GM21529 (cell line): Measurements from ENCODE around the gene PDZD2.
"Not testable (repeated sequence)": the region's sequence is repeated elsewhere in the genome, so short reads cannot be mapped to it uniquely, and the experiment has no call there.

ENCODE experiments used
- ATAC-seq: cut with Tn5 transposase; IDR thresholded peaks from one replicate; pipeline ENCODE4 v1.9.1; 2021; ENCODE audit not compliant: unreplicated experiment

Gene PDZD2

DNA sequence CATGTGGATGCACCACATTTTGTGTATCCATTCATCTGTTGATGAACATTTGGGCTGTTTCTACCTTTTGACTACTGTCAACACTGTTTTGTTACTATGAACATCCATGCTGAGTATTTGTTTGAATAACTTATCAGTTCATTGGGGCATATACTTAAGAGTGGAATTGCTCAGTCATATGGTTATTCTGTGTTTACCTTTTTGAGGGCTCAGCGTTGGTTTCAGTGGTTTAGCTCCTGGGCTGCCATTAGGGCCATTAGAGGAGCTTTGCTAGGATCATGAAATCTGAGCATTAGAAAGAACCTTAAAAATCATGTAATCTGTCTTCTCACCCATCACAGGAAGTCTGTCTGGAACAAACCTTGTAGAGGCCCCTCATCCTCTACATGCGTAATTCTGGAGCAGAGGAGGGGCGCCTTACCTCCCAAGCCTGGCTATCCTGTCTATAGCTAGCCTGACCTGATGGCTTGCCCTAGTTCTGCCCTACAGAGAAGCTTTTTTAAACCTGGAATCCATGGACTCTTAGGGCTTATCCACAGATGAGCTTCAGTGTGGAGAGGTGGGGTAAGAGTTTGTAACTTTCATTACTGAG lies 92.9 kb downstream of the PDZD2 start:
- no peak for ATAC-seq

- not testable (repeated sequence) for ATAC-seq
Observed at GRCh38 chr5:31732821-31733220, 93.9 kb downstream of the PDZD2 start.

- no peak for ATAC-seq
Observed at GRCh38 chr5:31733371-31733770, 94.4 kb downstream of the PDZD2 start.

DNA sequence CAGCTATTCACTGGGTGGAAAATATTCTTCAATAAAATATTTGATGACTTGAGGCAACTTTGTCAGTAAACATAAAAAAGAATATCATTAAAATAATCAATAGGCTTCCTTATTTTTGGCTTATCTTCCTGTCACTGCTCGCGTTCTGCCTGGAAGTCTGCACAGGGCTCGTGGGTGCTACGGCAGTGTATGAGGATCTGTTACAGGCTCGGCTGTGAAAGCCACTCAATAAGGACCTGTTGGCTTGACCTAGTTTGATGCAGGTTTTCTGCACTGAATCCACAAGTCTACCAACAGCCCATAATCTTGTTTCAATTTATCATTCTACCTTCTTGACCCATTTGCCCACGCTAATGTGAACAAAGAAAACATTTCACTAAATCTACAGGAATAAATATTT lies 97.2 kb downstream of the PDZD2 start:
- no peak for ATAC-seq

DNA sequence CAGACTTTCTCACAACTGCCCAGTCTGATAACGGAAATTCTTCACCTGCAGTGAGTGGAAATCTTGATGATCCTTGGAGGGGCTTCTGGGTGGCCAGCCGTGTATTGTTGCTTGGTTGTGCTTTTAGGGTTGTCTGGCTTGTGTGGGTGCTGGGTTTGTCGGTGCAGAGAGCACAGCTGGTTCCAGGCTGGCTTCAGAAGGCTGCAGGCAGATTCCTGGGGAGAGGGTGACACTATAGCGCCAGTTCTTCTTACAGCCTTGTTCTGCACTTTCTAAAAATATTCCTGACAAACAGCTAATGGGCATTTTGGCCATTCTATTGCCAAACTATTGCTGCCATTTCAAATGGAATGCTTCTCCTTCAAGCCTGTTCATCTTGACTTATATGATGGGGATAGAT lies 99.3 kb downstream of the PDZD2 start:
- no peak for ATAC-seq

DNA sequence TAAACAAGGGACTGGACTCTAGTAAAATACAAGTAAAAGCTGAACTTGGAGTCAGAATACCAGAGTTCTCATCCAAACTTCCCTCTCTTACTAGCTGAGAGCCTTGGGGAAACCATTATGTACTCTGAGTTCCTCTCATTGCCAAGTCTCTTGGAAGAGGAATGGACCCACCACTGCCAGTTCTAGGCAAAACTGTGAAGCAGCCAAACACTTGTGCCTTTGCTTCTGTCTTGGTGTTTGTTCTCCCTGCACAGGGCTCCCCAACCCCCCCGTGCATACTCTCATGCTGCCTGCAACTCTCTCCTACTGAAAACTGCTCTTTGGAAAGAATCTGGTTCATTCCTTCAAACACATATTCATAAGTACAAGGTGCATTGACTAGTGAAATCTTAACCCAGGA lies 102.6 kb downstream of the PDZD2 start:
- ATAC-seq, result no peak

GRCh38 chr5:31743678-31744077 lies 104.7 kb downstream of the PDZD2 start:
- ATAC-seq, result no peak

GRCh38 chr5:31748458-31749172 lies 109.7 kb downstream of the PDZD2 start:
- ATAC-seq, result no peak

GRCh38 chr5:31750215-31750614 lies 111.3 kb downstream of the PDZD2 start:
- ATAC-seq, result no peak

DNA sequence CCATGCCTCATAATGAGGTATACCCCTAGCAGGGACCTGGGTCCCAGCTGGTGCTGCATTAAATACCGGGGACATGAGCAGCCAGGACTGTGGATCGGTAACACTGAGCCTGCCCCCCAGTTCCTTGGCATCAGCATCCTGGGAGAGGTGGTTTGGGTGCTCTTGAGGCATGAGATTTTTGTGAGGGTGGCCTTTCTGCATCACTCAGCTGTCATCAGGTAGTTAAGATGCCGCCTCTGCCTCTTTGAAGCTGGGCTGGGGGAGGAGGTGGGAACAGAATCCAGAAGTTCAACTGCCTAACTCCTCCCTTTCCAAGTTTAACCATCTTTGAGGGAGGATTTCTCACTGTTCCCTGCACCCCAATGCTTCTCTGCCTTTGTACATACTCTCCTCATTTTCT lies 112.7 kb downstream of the PDZD2 start:
- ATAC-seq, result no peak

GRCh38 chr5:31753700-31754357 lies 114.9 kb downstream of the PDZD2 start:
- no peak for ATAC-seq

- ATAC-seq, result no peak
Observed at GRCh38 chr5:31754358-31754704, 115.4 kb downstream of the PDZD2 start.

DNA sequence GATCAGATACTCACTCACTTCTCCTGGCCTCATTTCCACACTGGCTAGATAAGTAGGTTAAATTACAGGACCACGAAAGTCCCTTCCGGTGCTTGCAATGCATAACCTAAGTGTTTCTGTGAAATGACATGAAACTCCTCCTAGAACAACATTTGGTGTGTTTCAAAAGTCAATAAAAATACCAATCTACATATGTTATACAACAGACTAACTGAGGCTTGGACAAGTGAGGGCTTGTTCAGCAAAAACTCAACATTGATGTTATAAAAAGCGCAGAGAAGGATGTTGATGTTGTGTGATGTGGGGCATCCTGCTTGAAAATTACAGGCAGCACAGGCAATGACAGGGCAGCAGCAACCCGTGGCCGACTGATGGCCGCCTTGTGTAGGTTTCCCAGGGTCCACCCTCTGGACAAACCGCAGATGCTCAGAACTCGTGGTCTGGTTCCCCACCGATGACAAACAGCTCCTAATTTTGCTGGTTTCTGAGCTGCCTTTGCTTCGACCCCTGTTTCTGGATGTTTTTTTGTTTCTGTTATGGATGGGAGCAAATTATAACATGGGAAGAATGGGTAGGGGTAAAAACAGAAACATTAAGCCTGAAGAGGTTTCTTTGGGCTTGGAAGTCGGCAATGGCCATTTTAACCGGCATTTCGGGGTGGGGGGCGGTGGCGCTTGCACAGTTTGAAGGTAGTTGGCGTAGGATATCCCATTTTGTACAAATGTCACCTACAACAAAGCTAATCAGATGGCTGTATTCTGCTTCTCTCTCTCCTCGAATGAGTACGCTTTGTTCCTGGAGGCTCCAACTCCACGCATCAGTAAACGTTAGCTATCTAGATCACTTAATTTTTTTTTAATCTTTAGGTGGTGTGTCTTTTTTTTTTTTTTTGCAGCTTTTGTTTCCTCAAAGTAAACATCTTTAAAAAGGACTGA lies 116.1 kb downstream of the PDZD2 start:
- no peak for ATAC-seq

DNA sequence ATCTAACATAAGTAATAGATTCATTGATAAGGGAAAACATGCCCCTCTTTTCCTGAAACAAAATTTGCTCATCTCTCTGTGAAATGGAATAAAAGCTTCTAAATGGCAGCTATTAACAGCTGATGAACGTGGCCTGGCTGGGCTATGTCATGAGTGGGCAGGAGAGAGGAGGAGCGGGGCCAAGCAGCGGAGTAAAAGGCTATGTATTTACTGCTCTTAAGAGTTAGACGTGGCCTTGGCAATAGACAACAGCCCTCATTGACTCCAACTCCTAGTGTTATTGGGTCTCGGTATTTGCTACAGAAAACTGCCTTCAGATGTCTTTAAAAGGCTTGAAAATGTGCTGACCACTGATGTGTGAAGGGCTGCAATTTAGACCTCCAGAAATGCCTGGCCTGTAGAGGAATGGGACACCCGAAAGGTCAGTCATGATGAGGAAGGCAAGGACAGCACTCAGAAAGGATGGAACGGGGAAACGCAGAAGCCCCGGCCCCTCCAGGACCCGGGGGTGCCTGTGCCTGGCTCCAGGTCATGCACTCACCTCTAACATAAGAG lies 116.8 kb downstream of the PDZD2 start:
- ATAC-seq, result no peak

DNA sequence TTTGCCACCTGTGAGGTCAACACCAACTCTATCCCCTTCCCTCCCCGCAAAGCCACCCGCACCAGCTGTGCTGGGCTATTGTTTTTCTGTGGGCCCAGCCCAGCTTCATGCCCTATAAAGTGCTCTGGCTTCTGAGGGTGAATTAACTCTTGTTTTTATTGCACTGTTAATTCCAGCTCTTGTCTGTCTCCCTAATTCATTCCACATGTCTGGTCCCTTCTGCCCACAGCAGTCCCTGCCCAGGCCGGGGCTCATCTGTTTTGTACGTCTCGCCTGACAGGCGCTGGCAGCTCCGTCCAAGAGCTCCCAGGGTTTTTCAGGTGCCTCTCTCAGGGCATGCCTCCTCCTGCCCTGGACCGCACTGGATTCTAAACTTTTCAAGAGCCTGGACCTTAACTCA lies 118.9 kb downstream of the PDZD2 start:
- ATAC-seq, result no peak

- ATAC-seq, result no peak
Observed at GRCh38 chr5:31758803-31759425, 120.0 kb downstream of the PDZD2 start.

DNA sequence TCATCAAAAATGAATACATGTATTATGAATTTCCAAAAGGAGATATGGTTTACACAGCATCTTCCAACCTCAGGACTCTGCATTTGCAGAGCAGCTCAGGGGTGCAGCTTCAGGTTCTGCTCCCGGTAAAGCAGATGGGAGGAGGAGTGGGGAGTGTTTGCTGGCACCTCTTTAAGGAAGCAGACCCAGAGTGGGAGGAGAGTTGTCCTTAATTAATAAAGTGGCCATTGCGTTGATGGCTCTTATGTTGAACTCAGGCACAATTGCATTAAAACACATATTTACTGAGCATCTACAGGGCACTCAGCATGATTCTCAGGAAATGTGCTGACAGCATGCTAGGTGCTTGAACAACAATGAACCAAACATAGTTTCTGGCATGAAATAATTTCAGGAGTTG lies 121.0 kb downstream of the PDZD2 start:
- no peak for ATAC-seq

DNA sequence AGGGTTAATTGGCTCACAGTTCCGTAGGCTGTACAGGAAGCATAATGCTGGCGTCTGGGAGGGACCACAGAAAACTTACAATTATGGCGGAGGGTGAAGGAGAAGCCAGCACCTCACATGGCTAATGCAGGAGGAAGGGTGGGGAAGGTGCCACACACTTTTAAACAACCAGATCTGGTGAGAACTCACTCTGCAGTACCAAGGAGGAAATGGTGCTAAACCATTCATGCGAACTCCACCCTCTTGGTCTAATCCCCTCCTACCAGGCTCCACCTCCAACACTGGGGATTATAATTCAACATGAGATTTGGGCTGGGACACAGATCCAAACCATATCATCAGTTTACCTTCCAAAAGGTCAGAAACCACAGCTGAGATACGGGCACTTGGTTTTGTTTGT lies 122.9 kb downstream of the PDZD2 start:
- ATAC-seq, result no peak

DNA sequence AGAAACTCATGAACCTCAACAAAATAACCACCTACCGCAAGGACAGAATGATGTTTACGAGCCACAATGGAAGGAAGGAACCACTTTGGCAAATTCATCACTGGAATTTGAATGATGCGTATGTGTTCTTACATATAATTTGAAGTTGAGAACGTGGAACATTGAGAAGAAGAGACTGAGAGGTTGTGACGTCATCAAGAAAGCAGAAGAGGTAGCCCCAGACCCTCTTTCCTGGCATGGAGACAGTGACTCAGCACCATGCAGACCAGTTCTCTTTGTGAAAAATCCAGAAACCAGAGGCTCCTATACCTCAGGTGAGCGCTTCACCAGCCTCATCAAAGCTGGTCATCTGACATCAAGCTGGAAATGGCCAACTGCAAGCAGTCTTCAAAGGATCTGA lies 124.5 kb downstream of the PDZD2 start:
- ATAC-seq, result no peak

- ATAC-seq, result not testable (repeated sequence)
Observed at GRCh38 chr5:31764687-31765086, 125.8 kb downstream of the PDZD2 start.
